SK-N-SH treated with all-trans-retinoic acid at 6 μM for 48 hours (cell line): ENCODE results near the gene WNT10A.

Source experiments
- ATAC-seq: fragments of 200-7000 bp; cut with Tn5 transposase; 3 replicates; pipeline ENCODE4 v1.9.1; 2020; ENCODE audit warnings: mild to moderate bottlenecking, moderate library complexity
- BACH2 ChIP-seq: fragments of 250-450 bp; sonication (Bioruptor Pico); IDR thresholded peaks from 2 replicates; pipeline ENCODE4 v1.9.0; 2021; ENCODE audit warnings: mild to moderate bottlenecking, borderline replicate concordance
- CREB5 ChIP-seq: fragments of 250-450 bp; sonication (Bioruptor Pico); IDR thresholded peaks from 2 replicates; pipeline ENCODE4 v1.5.1; 2020; ENCODE audit warnings: low read depth, mild to moderate bottlenecking, moderate library complexity
- CSDC2 ChIP-seq: fragments of 250-450 bp; sonication (Bioruptor Pico); IDR thresholded peaks from 2 replicates; pipeline ENCODE4 v1.5.0; 2020; ENCODE audit warnings: mild to moderate bottlenecking, moderate library complexity
- CSRNP3 ChIP-seq: fragments of 250-450 bp; sonication (Bioruptor Pico); IDR thresholded peaks from 2 replicates; pipeline ENCODE4 v1.5.1; 2021; ENCODE audit warnings: mild to moderate bottlenecking, moderate library complexity
- ESRRG ChIP-seq: fragments of 250-450 bp; sonication (Bioruptor Pico); IDR thresholded peaks from 2 replicates; pipeline ENCODE4 v1.6.1; 2021; ENCODE audit warnings: mild to moderate bottlenecking
- GLIS3 ChIP-seq: fragments of 250-450 bp; sonication (Bioruptor Pico); IDR thresholded peaks from 2 replicates; pipeline ENCODE4 v1.5.0; 2020; ENCODE audit warnings: mild to moderate bottlenecking, moderate library complexity
- ISL1 ChIP-seq: fragments of 250-450 bp; sonication (Bioruptor Pico); IDR thresholded peaks from 2 replicates; pipeline ENCODE4 v2.1.2; 2022; ENCODE audit warnings: mild to moderate bottlenecking, moderate library complexity
- OSR1 ChIP-seq: fragments of 250-450 bp; sonication (Bioruptor Pico); IDR thresholded peaks from 2 replicates; pipeline ENCODE4 v1.8.0; 2022; ENCODE audit warnings: moderate library complexity, mild to moderate bottlenecking, inconsistent platforms
- PATZ1 ChIP-seq: fragments of 250-450 bp; sonication (Bioruptor Pico); IDR thresholded peaks from 2 replicates; pipeline ENCODE4 v1.8.0; 2020; ENCODE audit warnings: mild to moderate bottlenecking, moderate library complexity, borderline replicate concordance
- PPARA ChIP-seq: fragments of 250-450 bp; sonication (Bioruptor Pico); IDR thresholded peaks from 2 replicates; pipeline ENCODE4 v1.5.0; 2020; ENCODE audit warnings: mild to moderate bottlenecking, borderline replicate concordance
- RARB ChIP-seq: fragments of 250-450 bp; sonication (Bioruptor Pico); IDR thresholded peaks from 2 replicates; pipeline ENCODE4 v1.8.0; 2021; ENCODE audit warnings: mild to moderate bottlenecking, moderate library complexity
- SNAI2 ChIP-seq: fragments of 250-450 bp; sonication (Bioruptor Pico); IDR thresholded peaks from 2 replicates; pipeline ENCODE4 v1.5.0; 2020; ENCODE audit warnings: mild to moderate bottlenecking, moderate library complexity
- TCF4 ChIP-seq: fragments of 250-450 bp; sonication (Bioruptor Pico); IDR thresholded peaks from 2 replicates; pipeline ENCODE4 v1.8.0; 2021; ENCODE audit warnings: mild to moderate bottlenecking, moderate library complexity, borderline replicate concordance
- TOX ChIP-seq: fragments of 250-450 bp; sonication (Bioruptor Pico); IDR thresholded peaks from 2 replicates; pipeline ENCODE4 v1.8.0; 2021; ENCODE audit warnings: mild to moderate bottlenecking, moderate library complexity, borderline replicate concordance
- TSHZ2 ChIP-seq: fragments of 250-450 bp; sonication (Bioruptor Pico); IDR thresholded peaks from 2 replicates; pipeline ENCODE4 v1.5.0; 2020; ENCODE audit warnings: mild to moderate bottlenecking, moderate library complexity
- ZC3H10 ChIP-seq: fragments of 250-450 bp; sonication (Bioruptor Pico); IDR thresholded peaks from 2 replicates; pipeline ENCODE4 v1.5.1; 2021; ENCODE audit warnings: mild to moderate bottlenecking, moderate library complexity
- ZFP3 ChIP-seq: fragments of 250-450 bp; sonication (Bioruptor Pico); IDR thresholded peaks from 2 replicates; pipeline ENCODE4 v1.5.0; 2020; ENCODE audit warnings: mild to moderate bottlenecking, moderate library complexity
- ZFP30 ChIP-seq: fragments of 450-650 bp; formaldehyde crosslinking; IDR thresholded peaks from 2 replicates; pipeline ENCODE4 v1.5.0; 2022; ENCODE audit warnings: mild to moderate bottlenecking, moderate library complexity
- ZNF565 ChIP-seq: fragments of 450-650 bp; formaldehyde crosslinking; conservative IDR thresholded peaks from 2 replicates; pipeline ENCODE4 v1.5.0; 2020; ENCODE audit warnings: low read depth, mild to moderate bottlenecking, moderate library complexity
- ZNF8 ChIP-seq: fragments of 450-650 bp; formaldehyde crosslinking; IDR thresholded peaks from 2 replicates; pipeline ENCODE4 v1.5.0; 2020; ENCODE audit warnings: mild to moderate bottlenecking, moderate library complexity

Gene WNT10A

GRCh38 chr2:218895759-218896500, 15.3 kb downstream of the WNT10A start:
- no peak for ATAC-seq

GRCh38 chr2:218896501-218897393, 16.1 kb downstream of the WNT10A start:
- peak; percentile 11; the same call in 2 of the 3 replicates for ATAC-seq
- no peak for TF ChIP-seq OSR1
- no peak for TF ChIP-seq TCF4 (CRISPR knock-in tag)
- TF ChIP-seq GLIS3 (CRISPR knock-in tag): no peak
- TF ChIP-seq ISL1 (CRISPR knock-in tag): no peak
- TF ChIP-seq ZNF8 (CRISPR knock-in tag): no peak
- TF ChIP-seq ZNF565 (CRISPR knock-in tag): no peak
- TF ChIP-seq PATZ1 (CRISPR knock-in tag): no peak
- no peak for TF ChIP-seq PPARA
- TF ChIP-seq CSRNP3 (CRISPR knock-in tag): no peak
- TF ChIP-seq TSHZ2 (CRISPR knock-in tag): no peak
- no peak for TF ChIP-seq ZFP3

More at GRCh38 chr2:218895759-218896500, 15.3 kb downstream of the WNT10A start:
- no peak for TF ChIP-seq ZC3H10 (CRISPR knock-in tag)
- no peak for TF ChIP-seq ZNF565 (CRISPR knock-in tag)
- no peak for TF ChIP-seq BACH2
- TF ChIP-seq SNAI2: no peak
- TF ChIP-seq TOX: no peak
- TF ChIP-seq CSDC2: no peak
- TF ChIP-seq ZFP3: no peak
- no peak for TF ChIP-seq ISL1 (CRISPR knock-in tag)

GRCh38 chr2:218897394-218898108, 16.9 kb downstream of the WNT10A start:
- TF ChIP-seq RARB (CRISPR knock-in tag) (no peak), CSRNP3 (CRISPR knock-in tag) (no peak), ZFP3 (no peak), ZC3H10 (CRISPR knock-in tag) (no peak), ZFP30 (CRISPR knock-in tag) (no peak), ESRRG (CRISPR knock-in tag) (no peak), OSR1 (no peak), SNAI2 (no peak), TSHZ2 (CRISPR knock-in tag) (no peak), PPARA (no peak), BACH2 (no peak), CREB5 (CRISPR knock-in tag) (no peak), TOX (no peak), CSDC2 (no peak), ISL1 (CRISPR knock-in tag) (no peak), ZNF565 (CRISPR knock-in tag) (no peak)
- TF ChIP-seq, all 23 proteins: peak for 0
- peak; percentile 8; the same call in 2 of the 3 replicates for ATAC-seq
